Frontal cortex (tissue), 4 donors: ENCODE data around the gene SLC25A39. TPM values are rescaled to one million over a fixed set of nuclear protein-coding genes. Genes with fewer than 3 reads are reported as not detected.

ENCODE experiments used
- DNase-seq, 2 donors: peaks; one replicate each; pipeline ENCODE4 v3.0.0; 2012; ENCODE audit warnings: low spot score in 2 of 2
- FAIRE-seq: peaks from 2 replicates; lab custom pipeline; 2012; peaks lifted over from hg19 to GRCh38; lab: Jason Lieb, UNC
- total RNA-seq: library from RNA; depleted of rRNA; stranded (reverse); fragments of >200 nt; gene quantifications from one replicate; pipeline ENCODE4 v1.2.3, GENCODE V29; 2014
- donor health status: control.
- donor health status: control.
- donor health status: control.

The SLC25A39 gene
- total RNA-seq, 1 donor from 2014 or later: 30.2 TPM

DNA sequence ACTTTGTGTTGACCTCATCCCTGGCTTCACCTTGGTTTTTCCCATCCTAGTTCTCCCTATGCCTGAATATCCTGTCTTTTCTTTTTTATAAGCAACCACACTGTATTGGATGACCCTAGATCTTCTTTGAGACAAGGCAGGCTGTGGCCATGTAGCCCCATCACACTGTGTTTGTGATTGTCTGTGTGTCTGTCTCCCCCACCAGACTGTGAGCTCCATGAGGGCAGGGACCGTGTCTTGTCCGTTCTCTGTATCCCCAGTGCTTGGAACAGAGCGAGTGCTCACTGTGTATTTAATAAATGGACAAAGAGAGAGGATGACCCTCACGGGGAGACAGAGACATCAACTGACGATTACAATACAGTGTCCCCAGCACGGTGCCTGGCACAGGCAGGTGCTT lies 7.1 kb downstream of the SLC25A39 start:
- FAIRE-seq (no peak), DNase-seq (no peak)

DNA sequence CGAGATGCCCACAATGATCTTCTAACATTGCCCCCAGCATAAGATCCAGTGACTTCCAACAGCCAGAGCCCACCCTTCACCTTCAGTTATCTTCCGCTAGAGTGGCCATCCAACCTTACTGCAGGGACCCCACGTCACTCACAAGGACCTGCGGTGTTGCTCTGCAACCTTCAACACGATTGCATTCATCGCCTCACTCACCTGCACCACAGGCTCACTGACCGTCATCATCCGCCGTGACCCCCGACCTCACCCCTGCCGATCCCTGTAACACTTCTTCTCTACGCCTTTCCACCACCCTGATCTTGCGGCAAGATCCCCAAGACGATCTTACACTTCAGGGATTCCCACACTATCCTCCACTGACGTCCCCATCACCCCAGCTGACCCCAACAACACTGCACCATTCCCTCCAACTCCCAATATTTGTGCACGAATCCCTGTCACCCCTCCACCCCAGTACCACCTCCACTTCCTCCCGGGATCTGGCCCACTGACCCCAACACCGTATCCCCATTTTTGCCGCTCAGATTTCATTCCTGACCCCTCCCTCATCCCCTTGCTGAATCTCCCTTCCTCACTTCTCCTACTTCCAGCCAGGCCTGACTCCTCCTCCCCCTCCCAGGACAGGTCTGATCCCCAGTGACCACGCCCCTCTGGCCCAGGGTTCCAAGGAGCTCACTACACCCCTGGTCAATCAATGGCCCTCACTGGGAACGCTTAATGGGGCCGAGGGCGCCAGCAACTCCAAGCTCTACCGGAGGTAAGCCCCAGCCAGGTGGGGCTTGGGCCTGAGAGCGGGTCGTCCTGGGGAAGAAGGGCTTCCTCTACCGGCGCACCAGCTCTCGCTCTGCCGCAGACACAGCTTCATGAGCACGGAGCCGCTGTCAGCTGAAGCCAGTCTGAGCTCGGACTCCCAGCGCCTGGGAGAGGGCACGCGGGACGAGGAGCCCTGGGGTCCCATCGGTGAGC lies 8.6 kb downstream of the SLC25A39 start:
- FAIRE-seq (no peak), DNase-seq (no peak)

DNA sequence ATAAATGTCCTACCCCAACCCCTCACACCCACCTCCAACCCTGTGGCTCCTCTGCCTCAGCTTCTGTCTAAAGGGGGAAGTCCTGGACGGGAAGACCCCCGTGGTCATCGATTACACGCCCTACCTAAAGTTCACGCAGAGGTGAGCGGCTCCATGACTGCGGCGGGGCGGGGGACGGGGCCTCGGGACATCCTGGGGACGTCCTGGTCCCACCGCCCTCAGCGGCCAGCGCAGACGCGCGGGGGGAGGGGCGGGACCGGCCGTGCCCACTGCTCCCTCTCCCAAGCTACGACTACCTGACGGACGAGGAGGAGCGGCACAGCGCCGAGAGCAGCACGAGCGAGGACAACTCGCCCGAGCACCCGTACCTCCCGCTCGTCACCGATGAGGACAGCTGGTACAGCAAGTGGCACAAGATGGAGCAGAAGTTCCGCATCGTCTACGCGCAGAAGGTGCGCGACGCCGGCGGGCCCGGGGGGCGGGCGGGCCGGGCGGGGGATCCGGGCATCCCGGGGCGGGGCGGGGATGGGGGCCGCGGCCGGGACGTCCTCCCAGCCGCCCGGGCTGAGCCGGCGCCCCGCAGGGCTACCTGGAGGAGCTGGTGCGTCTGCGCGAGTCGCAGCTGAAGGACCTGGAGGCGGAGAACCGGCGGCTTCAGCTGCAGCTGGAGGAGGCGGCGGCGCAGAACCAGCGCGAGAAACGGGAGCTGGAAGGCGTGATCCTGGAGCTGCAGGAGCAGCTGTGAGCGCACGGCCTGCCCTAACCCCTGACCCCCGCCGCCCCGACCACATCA lies 9.6 kb downstream of the SLC25A39 start:
- DNase-seq (peak in 1 of 2 donors; percentile 56), FAIRE-seq (no peak)

DNA sequence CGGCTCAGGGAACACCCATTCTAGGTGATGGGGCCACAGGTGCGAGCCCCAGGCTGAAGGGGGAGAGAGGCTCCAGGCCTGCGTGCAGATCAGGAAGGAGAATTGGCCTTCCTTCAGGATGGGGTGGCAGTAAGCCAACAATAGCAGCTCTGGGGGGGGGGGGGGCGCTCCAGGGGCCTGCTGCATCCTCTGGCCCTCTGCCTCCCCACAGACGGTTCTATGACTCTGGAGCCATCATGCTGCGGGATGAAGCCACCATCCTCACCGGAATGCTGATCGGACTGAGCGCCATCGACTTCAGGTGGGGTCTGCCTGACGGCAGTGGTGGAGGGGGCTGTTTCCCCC lies 10.1 kb downstream of the SLC25A39 start:
- no peak for FAIRE-seq
- DNase-seq: peak in 1 of 2 donors; percentile 42

DNA sequence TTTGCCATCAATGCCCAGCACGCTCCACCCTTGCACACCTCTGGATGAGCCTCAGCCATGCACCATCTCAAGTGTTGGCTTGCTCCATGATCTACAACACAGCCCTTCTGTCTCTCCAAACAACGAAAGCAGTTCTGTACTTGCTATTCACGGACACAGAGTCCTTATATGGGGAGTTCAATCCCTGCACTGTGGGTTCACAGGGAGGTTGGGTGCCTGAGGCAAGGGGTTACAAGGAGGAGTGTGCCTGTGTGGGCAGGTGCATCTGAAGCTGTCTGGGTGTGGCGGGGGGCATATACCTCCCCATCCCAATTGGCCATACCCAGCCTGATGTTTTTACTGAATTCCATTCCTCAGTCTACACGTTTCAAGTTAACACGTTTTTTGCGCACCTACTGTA lies 10.6 kb downstream of the SLC25A39 start:
- FAIRE-seq (no peak), DNase-seq (no peak)

DNA sequence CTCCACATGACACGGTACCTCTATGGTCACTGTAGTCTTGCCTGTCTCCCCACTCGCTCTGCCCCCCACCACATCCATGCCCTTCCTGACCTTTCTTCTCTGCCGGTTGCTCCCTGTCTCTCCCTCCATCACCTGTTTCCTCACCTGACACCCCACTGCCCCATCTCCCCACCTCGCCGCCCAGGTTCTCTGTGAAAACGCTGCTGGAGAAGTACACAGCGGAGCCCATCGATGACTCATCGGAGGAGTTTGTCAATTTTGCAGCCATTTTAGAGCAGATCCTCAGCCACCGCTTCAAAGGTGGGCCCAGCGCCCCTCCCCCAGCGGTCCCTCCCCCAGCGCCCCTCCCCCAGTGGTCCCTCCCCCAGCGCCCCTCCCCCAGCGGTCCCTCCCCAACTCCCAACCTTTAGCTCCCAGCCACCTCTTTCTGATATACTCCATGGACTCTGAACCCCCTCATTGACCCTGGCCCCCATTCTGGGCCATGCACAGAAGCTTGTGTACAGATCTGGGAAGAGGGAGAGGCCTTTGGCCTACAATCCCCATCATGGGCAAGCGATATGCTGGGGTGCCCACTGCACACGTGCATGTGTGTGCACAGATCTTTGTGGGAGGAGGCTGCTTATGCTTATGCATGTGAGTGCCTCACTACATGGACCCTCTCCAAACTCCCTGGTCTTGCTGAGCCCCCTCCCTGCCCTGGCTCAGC lies 12.1 kb downstream of the SLC25A39 start:
- no peak for DNase-seq
- no peak for FAIRE-seq

DNA sequence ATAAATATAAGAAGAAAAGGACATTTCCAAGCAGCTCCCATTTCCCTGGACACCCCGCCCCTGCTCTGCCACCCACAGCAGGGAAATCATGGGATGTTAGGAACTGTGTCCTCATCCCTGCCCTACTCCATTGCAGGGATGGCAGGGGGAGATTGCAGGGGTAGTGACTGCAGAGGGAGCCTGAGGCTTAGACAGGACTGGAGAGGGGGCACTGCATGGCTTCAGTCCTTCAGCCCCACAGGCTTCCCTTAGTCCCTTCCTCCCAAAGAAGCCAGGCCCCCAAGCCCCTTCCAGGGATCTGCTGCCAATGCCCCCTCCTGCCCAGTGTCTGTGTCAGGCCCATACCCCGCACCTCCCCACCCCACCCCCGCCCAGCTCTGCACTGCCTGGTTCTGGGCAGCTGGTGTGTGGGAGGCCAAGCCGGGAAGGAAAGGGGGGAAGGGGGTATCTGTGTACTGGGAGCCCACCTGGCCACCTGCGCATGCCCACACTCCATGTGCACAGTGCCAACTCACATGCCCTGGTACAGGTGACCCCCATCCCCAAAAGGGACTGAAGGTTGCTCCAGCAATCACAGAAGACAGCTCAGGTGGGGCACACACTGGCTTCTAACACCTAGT lies 13.0 kb downstream of the SLC25A39 start:
- DNase-seq: no peak
- FAIRE-seq: no peak

DNA sequence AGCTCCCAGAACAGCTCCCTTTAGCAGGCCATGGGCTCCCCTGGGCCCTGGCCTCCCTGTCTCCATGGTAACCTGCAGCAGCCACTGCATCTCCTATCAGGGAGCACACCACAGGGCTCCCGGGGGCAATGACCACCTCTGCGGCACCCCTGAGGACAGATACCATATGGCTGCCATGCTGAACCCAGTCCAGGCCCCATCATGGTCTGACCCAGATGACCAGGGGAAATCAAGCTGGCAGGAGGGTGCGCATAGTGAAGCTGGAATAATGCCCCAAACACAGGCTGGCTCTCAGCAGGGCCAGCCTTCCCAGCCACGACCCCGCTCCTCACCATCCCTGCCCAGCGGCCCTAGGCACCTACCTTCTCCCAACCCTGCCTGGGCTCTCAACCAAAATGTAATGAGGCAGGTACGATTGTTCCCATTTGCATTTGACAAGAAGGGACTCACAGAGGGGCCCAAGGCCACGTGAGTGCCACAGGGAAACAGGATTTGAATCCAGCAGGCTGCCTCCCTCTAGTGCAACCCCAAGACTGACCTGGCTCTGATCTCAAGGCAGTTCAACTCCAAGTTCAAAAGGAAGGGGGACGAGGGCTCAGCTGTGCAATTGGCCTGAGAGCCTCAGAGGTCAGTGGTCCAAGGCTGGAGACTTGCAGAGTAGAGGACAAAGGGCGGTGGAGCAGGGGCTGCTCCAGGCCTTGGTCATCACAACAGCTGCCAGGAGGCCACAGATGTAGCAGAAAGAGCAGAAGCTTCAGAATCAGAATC lies 13.8 kb downstream of the SLC25A39 start:
- FAIRE-seq (no peak), DNase-seq (no peak)

DNA sequence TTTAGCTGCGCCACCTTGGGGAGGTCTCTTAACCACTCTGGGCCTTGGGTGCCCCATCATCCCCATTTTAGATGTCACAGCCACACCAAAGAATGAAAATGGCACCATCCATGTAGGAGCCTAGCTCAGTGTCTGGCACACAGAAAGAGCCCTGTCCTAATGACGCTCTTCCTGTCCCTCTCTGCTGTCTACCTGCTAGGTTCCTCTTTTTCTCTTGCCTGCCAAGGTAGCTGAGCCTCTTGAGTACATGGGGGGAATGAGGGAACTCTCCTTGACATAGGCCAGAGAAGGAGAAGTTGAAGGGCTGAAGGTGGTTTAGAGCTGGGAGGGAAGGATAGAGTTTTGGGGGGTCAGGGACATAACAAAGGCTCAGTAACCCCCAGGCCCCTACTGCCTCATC lies 14.4 kb downstream of the SLC25A39 start:
- no peak for FAIRE-seq
- no peak for DNase-seq

DNA sequence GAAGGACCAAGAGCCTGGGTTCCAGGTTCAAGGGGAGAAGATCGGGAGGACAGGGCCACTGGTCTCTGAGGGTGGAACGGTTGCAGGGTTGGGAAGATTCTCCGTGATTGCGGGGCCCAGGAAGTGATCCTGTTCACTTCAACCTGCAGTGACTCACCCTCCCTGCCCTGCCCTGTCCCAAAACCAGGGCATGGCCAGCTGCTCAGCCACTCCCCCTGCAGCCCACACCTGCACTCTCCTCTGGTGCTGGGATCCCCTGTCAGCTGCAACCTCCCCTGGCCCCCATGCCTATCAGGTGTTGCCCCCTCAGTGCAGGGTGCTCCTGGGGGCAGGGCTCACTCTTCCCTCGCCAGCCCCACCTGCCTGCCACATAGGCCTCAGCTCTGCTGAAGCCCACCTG lies 15.2 kb downstream of the SLC25A39 start:
- no peak for DNase-seq
- no peak for FAIRE-seq

DNA sequence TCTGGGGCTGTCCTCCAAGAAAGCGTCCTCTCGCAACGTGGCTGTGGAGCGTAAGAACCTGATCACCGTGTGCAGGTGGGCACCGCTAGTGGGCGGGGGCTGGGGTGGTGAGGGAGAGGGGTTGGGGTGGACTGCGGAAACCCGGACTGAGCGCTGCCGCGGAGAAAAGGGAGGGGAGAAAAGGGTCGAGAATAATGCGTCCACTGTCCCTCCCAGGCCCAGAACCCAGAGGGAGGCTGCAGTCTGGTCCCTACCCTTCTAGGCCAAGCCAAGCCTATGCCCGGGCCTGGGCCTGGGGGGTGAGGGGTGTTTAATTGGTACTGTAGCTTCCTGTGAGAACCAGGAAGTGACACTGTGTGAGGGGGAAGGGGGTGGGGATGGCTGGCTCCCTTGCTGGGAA lies 15.8 kb downstream of the SLC25A39 start:
- no peak for FAIRE-seq
- peak in 1 of 2 donors; percentile 54 for DNase-seq

DNA sequence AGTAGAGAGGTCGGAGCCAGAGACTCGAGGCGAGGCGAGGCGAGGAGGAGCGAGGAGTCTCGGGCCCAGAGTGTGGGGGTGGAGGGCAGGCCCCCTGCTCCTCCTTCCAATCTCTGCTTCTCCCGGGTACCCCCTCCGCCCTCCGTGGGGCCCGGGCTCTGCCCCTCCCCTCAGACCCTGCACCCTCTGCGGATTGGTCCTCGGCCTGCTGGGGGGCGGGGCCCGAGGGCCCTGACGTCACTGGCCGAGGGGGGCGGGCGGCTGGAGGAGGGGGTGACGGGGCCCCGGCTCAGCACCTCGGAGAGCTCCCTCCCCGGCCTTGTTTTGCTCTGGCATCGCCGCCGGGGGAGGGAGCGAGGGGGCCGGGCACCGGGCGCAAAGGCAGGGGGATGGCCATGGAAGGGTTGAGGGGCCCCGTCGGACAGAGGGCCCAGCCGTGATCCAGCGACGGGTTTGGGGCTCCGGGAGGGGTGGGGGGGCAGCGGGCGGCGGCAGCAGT lies 16.3 kb downstream of the SLC25A39 start, which contains the start of gene RUNDC3A:
TSS of gene RUNDC3A (plus strand) at position 282 of the 499 bp plus-strand sequence. CDS start 232 bp downstream, outside the sequence.
- FAIRE-seq: no peak
- peak; percentile 98 to 100 for DNase-seq

DNA sequence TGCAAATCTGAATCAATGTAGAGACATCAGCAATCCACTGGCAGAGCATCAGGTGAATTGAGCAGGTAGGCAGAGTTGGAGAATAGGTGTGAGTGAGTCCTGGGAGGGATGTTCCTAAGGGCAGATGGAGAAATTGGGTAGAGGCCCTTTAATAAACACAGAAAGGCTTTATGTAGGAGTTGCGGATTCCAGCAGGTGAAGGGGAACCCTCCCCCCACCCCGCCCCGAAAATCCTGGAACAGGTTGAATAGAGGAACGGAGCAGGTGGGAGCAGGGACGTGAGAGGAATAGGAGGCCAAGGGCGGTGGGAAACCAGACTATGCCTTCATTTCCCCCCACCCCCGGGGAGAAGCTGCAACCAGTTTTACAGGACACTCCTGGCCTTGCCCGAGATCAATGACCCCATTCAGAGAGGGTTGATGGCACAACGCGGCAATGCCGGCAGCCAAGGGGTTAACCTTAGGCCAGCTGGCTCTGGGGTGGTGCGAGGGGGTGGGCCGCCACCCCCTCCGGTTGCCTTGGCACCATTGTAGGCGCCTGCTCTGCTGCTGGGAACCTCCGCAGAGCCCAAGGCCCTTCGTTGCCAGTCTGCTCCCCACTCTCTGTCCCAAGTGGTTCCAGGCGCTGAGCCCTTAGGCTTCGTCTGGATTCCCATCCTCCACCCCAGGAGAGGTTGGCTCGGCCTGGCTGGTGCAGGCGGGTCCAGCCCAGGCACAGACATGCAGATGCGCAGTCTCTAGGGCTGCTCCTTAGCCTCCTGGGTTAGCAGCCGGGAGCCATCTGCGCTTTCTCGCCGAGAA lies 17.0 kb downstream of the SLC25A39 start:
- DNase-seq (peak; percentile 71 to 80), FAIRE-seq (no peak)

DNA sequence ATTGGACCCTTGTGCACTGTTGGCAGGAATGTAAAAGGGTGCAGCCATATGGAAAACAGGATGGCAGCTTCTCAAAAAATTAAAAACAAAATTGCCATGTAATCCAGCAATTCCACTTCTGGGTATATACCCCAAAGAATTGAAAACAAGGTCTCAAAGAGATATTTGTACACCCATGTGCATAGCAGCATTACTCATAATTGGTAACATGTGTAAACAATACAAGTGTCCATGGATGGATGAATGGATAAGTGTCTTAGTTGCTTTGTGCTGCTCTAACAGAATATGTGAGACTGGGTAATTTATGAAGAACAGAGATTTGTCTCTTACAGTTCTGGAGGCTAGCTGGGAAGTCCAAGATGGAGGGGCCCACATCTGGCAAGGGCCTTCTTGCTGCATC lies 20.0 kb downstream of the SLC25A39 start:
- FAIRE-seq (no peak), DNase-seq (no peak)

DNA sequence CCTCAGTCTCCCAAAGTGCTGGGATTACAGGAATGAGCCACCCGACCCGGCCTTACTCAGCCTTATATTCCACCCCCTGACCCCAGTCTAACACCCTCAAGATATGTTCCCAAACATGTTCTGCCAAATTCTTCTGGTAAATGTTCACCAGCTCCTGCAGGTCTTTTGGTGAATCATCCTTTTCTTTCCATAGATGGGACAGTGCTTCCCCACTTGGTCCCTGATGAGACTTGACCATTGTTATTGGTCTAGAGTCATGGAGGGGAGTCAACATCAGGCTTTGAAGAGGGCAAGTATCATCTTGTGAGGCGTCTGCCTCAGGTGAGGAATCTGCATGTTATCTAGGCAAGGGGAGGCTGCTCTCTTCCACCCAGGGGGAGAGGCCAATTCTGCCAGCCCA lies 26.6 kb downstream of the SLC25A39 start:
- FAIRE-seq: no peak
- no peak for DNase-seq

DNA sequence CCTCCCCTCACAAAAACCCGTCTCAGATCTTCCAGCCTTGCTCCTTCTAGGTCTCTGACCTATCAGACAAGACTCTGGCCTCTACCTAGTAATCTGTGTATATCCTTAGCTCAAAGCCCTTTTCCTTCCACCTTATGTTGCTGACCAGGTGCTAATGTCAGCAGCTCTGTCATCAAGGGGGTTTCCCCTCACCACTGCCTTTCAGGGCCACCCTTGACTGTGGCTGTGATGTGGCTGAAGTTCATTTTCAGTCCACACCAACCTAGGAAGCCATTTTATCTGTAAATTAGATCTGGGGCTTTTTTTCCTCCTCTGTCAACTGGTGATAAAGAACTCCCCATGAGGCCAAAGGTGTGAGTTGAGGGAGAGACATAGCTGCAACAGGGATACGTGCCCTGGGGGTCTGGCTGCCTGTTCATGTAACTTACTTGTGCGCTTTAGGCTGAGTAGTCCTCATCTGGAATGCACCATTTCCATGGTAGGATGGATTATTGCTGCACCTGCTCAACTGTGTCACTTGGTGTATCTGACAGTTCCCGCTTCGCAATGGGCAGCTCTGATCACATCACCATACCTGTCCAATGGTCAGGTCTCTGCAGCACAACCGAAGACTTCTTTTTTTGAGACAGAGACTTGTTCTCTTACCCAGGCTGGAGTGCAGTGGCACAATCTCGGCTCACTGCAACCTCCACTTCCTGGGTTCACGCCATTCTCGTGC lies 31.0 kb downstream of the SLC25A39 start:
- no peak for FAIRE-seq
- DNase-seq: no peak

DNA sequence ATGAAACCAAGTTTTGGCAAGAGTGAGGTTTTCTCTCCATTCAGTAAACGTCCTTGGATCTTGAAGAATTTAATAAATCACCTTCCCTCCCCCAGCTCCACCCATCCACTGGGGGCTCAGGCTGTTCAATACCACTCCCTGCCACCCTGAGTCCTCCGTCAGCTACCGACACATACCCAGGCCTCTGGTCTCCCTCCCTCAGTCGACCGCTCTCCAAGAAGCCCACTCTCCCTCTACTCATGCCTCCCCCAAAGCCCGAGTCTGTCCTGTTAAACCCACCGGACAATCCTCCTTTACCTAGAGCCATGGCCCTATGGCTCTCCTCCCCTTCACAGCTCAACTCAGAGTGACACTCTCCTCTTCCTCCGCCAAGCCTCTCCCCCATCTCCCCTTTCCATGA lies 37.0 kb downstream of the SLC25A39 start:
- no peak for FAIRE-seq
- DNase-seq: no peak

DNA sequence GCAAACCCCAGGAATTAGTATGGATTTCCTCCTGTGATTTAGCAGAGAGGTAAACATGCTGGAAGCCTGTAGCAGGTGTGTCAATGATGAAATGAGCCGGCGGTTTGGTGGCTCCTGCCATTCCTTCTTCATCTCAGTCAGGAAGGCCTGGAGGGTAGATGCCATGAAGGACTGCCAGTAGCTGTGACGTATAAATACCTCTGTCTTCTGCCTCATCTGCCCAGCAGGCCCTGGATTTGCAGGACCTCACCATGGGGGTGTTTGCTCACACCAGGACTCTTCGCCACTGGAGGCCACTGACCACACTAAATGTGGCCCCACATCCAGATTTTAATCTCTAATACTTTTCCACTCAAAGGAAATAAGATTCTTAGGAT lies 40.6 kb downstream of the SLC25A39 start:
- FAIRE-seq: no peak
- no peak for DNase-seq
